GM19324 (cell line): ENCODE measurements around the gene OGT.
"Not testable (repeated sequence)": the region's sequence is repeated elsewhere in the genome, so short reads cannot be mapped to it uniquely, and the experiment has no call there.

ENCODE experiments used
- ATAC-seq: cut with Tn5 transposase; IDR thresholded peaks from one replicate; pipeline ENCODE4 v1.9.1; 2021; ENCODE audit warnings: mild to moderate bottlenecking, moderate library complexity; ENCODE audit not compliant: unreplicated experiment, low FRiP score

Gene OGT

DNA sequence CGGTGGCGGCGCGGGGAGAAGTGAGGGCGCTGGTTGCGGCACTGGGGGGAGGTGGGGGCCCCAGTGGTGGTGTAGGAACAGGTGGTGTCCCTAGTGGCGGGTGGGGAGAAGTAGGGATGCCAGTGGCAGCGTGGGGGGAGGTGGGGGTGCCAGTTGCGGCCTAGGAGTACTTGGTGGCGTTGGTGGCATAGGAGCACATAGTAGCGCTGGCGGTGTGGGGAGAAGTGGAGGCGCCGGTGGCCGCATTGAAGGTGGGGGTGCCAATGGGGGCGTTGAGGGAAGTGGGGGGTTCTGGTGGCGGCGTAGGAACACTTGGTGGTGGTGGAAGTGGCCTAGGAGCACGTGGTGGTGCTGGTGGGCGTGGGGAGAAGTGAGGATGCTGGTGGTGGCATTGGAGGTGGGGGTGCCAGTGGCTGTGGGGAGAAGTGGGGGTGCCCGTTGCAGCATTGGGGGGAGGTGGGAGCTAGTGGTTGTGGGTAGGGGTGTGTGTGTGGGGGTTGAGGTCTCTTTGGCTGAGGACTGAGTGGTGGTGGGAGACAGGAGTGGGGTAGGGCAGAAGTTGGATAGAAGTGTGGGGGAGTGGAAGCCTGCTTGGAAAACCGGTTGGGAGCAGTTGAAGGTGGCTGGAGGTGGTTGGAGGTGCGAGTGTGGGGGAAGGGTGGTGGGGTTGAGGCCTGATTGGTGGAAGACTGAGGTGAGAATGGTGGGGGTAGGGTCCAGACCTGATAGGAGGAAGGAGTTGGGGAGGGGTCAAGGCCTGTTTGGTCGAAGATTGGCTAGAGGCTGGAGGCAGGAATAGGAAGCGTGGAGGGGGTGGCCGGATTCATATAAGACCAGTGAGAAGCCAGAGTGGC, 46.5 kb downstream of the OGT start:
- no peak for ATAC-seq

DNA sequence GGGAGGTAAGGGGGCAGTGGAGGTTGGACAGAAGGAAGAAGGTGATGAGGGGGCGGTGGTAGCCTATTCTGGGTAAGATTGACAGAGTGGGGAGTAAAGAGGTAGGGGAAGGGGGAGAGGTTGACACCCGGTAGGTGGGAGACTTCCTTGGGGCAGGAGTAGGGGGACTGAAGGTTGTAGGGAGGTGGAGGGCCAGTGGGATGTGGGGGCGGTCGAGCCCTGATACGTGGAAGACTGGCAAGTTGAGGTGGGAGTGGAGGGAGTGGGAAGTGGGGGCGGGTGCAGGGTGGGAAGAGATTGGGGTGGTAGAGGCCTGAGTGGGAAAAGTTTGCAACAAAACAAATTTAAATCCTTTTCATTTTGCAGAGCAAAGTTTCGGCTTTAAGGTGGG, 47.1 kb downstream of the OGT start:
- no peak for ATAC-seq

DNA sequence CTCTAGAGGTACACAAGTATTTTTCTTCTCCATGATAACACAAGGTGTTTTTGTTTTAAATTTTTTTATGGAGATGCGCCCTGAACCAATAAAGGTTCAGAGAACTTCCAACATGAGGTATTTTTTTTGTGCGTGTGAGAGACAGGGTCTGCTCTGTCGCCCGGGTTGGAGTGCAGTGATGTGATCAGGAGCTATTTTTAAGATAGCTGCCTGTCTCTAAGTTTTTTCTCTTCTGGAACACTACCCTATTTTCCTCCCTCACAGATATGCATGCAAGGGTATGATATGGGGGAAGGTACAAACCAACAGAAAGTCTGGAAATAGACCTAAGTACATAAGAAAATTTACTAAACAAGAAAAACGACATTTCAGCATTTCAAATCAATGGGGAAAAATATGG, 48.3 kb downstream of the OGT start:
- no peak for ATAC-seq

DNA sequence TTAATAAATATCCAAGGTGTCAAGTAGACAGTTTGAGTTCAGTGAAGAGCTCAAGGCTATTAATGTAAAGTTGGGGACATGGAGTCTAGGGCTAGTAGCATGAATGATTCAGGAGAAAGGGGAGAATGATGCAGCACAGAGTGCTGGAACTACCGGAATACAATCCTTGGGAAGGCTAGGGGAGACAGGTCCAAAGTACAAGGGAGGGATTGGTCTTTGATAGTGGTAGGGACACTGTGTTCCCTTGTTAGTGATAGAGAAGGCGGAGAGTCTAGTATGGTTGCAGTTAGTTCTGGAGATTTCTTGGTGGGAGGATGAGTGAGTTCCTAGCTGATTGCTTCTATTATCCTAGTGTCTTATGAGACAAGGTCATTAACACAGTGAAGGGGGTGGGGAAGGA, 54.0 kb downstream of the OGT start:
- no peak for ATAC-seq

DNA sequence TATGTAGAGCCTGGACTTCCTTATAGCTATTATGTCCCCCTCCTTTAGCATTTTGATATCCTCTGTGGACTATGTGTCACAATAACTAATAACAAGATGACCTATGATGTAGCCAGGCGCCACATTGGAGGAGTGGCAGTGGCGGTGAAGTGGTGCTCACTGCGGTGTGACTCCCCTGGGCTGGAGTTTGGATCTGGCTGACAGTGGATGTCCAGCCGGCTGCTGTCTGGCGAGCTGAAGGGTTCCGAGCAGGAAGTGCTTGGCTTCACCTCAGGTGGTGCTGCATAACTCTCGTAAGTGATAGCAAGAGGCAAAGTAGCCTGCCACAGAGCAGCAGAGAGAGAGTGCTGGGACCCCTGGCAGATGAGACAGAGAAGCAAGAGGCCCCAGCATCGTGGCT, 60.3 kb downstream of the OGT start:
- not testable (repeated sequence) for ATAC-seq

DNA sequence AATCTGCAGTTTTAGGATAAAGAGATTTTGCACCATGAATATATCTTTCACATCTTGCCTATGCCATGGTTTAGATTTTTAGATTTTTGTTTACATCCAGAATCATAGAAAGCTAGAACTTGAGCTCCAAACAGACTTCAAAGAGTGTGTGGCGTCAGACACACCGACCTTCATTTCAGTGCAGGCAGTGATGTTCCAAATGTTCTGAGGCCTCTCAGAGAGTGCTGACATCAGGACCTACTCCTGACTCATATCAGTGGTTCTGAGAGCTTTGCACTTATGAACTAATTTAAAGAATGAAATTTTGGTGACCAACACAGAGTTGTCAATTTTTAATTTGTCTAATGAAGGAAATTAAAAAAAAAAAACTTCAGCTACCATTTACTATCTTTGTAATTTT, 67.1 kb downstream of the OGT start:
- ATAC-seq, result no peak

DNA sequence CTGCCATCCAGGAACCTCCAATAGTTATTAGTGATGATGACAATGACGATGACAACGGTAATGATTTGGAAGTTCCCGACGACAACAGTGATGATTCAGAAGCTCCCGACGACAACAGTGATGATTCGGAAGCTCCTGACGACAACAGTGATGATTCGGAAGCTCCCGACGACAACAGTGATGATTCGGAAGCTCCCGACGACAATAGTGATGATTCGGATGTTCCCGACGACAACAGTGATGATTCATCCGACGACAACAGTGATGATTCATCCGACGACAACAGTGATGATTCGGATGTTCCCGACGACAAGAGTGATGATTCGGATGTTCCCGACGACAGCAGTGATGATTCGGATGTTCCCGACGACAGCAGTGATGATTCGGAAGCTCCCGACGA, 70.7 kb downstream of the OGT start:
- ATAC-seq, result no peak

DNA sequence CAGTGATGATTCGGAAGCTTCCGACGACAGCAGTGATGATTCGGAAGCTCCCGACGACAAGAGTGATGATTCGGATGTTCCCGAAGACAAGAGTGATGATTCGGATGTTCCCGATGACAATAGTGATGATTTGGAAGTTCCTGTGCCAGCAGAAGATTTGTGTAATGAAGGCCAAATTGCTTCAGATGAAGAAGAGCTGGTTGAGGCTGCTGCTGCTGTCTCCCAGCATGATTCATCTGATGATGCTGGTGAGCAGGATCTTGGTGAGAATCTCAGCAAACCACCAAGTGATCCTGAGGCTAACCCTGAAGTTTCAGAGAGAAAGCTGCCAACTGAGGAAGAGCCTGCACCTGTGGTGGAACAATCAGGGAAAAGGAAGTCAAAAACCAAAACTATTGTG, 71.2 kb downstream of the OGT start:
- ATAC-seq, result no peak

DNA sequence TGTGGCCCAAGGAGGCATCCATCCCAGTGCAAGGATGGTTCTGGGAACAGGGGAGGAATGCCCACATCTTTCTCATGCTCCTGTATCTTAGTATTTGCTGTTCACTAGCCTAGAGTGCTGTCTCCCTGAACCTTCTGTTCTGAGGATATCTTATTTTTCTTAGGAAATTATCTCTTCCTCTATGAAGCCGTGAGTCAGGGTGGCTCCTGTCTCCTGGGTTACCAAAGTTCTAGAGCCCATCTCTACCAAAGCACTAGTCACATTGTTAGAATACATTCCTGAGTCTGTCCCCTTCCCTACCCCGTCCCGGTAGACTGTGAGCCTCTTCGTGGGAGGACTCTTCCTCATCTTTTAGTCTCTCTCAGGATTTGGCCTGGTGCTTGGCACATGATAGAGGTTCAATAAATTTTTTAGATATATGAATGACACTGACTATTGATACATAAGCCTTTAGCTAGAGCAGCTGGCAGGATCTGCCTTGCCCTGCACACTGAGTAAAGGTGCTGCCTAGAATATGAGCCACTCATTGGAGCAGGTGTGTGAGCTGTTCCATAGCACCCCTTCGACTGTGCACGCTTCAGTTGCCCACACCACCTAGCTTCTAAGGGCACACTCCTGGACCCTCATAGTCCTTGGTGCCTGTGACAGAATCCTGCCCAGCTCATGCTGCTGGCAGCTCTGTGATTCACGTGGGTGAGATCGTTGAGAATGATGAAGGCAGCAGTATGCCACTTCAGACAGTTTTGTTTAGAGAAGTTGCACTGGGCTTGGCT, 72.1 kb downstream of the OGT start:
- ATAC-seq, result no peak

DNA sequence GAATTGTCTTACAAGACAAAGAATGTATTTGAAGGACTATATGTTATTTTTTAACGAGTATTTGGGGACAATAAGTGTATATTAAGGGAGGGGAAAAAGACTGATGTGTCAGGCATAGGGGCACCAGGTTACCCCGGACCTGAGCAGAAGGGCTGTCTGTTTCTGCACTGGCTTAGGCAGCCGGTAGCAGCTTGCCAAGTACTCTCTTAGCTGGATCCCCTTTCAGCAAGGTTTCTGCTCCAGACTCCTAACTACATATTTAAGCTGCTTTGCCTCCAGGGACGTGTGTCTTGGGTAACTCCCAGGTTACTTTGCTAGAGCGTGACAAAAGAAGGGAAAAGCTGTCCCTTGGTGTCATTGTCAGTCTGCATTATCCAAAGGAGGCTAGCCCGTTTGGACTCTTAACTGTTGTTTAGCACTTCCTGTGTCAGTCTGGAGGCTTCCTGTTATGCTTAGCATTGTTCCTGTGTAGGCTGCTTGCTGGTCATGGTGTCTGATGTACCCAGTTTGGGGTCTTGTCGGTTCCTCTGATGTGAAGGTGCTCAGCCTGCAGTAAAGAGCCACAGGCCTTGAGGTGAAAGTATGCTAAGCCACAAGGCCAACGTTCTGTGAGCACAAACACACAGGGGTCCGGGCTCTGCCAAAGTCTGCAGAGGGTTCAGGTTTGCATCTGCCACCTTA, 73.8 kb downstream of the OGT start:
- no peak for ATAC-seq

DNA sequence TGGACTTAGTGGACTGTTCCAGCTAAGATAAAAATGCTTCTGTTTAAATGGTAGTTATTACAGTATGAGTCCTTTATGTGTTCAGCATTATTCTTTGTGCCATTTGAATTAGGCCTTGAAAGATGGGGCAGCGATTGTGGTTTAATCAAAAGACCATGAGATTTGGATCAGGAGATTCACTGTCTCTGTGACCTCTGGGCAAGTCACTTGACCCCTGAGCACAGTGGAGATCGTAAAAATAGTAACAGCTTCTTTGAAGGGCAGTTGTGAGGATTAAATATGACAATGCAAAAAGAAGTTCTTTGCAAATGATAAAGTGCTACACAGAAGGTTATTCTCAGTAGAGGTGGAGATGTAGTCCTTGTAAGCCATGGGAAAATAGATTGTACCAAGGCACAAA, 74.6 kb downstream of the OGT start:
- no peak for ATAC-seq

DNA sequence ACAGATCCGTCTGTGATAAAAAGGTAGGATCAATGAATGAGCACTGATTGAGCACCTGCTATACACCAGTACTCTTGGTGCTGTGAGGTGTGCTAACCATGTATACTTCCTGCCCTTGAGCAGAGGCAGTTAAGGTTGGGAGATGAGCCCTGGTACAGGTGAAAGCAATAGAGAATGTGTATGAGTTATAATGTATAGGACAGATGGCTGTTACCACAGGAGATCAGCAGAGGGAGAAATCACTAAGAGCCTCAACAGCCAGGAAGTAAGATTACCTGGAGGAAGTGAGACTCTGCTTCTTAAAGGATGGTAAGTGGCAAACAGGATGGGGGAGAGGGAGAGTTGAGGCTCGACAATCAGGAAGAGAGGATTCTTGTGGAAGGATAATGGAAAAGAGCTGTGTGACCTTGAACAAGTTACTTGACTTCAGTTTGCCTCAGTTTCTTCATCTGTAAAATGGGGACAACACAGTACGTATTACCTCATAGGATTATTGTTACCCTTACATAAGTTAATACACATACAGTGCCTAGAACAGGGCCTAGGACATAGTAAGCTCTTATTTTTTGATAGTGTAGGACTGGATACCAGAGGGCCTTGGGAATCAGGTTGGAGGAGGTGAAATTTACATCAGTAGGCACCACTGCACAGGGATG, 76.3 kb downstream of the OGT start:
- ATAC-seq, result no peak

DNA sequence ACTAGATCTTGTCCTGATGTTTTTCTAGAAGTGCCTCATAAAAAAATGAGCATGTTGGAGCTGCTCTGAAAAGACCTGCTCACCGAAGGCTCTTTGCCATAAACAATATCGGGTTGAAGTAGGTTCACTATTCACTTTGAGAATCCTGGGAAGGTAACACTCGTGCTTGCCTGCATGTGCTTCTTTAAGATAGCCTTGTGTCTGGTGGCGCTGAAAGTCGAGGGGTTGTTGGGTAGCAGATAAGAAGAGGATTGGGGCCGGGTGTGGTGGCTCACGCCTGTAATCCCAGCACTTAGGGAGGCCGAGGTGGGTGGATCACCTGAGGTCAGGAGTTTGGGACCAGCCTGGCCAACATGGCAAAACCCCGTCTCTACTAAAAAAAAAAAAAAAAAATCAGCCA, 78.8 kb downstream of the OGT start:
- ATAC-seq, result not testable (repeated sequence)

DNA sequence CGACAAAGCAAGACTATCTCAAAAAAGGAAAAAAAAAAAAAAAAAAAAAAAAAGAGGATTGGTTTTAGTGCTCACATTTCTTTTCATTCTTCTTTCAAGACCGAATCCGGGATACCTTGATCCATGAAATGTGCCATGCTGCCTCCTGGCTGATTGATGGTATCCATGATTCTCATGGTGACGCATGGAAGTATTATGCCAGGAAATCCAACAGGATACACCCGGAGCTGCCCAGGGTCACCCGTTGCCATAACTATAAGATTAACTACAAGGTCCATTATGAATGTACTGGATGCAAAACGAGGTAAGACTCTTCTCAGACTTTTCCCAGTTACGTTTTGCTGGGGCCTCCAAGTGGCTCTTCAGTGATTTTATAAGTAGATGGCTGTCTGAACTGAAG, 79.4 kb downstream of the OGT start:
- ATAC-seq, result no peak

DNA sequence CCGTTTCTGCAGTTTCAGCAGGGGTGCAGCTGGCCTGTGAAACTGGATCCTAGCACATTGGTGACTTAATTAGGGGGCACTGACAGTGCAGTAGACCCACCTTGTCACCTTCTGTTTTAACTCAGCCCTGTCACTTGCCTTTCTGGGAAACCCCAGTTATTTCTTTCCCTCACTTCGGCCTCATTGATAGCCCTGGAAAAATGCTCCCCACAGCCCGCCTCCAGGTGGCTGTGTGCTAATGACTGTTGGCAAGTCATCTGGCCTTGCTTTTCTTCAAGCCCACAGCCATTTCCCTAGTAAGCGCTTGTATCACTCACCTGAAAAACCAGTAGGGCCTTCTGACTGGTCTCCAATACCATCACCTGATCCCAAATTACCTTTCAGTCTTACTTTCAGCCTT, 82.2 kb downstream of the OGT start:
- no peak for ATAC-seq

DNA sequence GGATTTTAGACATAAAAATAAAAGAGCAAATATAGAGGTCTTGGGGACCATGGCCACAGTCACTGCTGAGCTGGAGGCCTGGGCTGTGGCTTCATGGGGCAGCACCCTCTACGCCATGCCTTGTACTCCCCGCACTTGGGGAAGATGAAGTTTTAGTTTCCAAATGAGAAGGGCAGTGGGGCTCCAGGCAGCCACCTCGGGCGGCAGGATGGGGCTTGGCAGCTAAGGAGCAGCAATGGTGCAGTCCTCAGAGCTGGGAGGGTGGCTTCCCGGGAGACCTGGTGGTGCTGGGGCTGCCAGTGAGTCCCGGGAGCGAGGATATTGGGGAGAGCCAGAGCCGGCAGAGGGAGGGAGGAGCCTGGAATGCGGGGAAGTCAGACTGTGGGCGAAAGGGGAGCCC, 83.0 kb downstream of the OGT start:
- no peak for ATAC-seq

DNA sequence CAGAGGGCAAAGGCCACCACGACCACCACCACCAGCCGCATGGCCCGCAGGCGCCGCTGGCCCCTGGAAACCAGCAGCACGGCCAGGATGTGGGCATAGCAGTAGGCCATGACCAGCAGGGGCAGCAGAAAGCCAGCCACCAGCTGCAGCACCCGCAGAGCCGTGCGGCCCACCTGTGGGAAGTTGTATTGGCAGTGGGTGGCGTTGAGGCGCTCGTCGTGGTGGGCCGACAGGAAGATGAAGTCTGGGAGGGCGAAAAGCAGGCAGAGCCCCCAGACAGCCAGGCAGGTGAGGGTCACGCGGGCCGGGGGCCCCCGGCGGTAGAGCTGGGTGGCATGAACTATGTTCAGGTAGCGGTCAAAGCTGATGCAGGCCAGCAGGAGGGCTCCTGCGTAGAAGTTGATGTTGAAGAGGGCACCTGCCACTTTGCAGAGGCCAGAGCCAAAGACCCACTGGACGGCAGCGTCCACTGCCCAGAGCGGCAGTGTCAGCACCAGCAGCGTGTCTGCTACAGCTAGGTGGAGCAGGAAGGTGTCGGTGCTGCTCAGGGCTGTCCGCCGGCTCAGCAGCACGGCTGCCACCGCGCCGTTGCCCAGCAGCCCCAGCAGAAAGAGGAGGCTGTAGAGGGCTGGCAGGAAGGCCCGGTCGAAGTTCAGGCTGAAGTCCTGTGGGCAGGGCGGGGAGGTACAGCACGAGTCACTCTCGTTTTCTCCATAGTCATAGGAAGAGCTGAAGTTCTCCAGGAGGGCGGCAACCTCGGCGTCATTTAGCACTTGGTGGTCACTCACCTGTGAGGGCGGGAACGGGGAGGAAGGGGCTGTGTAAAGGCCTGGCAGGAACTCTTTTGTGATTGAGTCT, 84.0 kb downstream of the OGT start:
- no peak for ATAC-seq

DNA sequence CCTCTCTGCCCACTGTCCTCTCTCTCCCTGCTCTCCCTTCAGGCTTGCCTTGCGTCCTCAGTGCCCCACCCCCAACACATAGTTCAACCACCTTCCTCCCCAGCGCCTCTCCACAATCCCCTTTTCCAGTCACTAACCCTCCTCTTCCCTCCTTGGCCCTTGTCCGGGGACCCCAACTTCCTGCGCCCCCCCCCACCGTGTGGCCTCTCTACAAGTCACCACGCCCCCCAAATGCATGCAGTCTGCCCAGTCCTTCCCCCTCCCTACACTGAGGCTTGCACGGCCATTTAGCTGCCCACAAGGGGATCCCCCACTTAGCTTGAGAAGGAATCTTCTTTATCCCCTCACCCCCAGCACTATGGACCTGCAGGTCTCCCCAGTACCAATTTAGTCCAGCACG, 84.8 kb downstream of the OGT start:
- ATAC-seq, result no peak

DNA sequence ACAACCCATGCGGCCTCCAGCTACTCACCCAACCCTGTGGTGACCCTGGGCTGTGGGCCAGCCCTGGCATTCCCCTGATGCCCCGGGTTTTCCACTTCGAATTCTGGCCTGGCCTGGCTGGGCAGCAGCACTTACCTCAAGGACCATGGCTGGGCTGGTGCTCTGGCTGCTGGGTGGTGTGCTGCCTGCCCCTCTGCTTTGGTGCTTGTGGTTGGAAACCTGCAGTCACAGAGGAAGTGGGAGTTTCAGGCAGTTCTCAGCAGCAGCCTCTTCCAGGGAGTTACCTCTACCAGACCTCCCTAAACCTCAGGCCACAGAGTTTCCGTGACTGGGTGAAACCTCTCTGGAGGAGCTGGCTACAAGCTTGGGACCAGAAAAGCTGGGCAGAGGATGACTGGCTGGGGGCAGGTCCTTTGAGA, 85.4 kb downstream of the OGT start, which contains the start of gene CXCR3:
Gene CXCR3, minus strand, starts transcription at position 209 of the 419 bp plus-strand sequence. Its CDS starts 62 bp downstream, at position 147.
- peak; percentile 45 for ATAC-seq

DNA sequence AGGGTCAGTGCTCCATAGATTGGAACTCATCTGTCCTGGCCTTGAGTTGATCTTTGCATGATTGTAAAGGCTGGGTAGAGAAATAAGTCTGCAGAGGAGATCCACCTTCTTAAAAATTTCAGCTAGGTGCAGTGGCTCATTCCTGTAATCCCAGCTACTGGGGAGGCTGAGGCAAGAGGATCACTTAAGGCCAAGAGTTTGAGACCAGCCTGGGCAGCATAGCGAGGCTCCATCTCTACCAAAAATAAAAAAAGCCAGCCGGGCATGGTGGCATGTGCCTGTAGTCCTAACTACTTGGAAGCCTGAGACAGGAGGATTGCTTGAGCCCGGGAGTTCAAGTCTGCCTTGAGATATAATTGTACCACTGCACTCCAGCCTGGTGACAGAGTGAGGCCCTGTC, 85.9 kb downstream of the OGT start:
- no peak for ATAC-seq
